ENCODE results near the gene SMAD9.

SMAD9 gene

GRCh38 chr13:36879218-36879938 lies 40.7 kb downstream of the SMAD9 start:
- Histone ChIP-seq H3K27ac (ENCODE audit: low read depth, low read length) (no peak overlapping the region), H3K4me2 (ENCODE audit: low read depth, low read length, poor library complexity, severe bottlenecking) (no peak overlapping the region), H2AFZ (ENCODE audit: low read depth, low read length, severe bottlenecking) (no peak overlapping the region), H3K9me2 (replicated peaks; ENCODE audit: insufficient read depth, low read length) (no peaks in the 10 kb centered on the region), H3K9ac (ENCODE audit: low read length) (no peak overlapping the region), H3K9me3 (ENCODE audit: insufficient read depth, low read length) (no peaks in the 10 kb centered on the region), H4K20me1 (ENCODE audit: low read depth, low read length) (no peaks in the 10 kb centered on the region), H3K79me2 (ENCODE audit: insufficient read depth, low read length) (no peaks in the 10 kb centered on the region), H3K27me3 (ENCODE audit: low read length) (no peaks in the 10 kb centered on the region), H3F3A (ENCODE audit: insufficient read depth) (no peaks in the 10 kb centered on the region), H3K4me3 (ENCODE audit: insufficient read depth, low read length, poor library complexity, severe bottlenecking) (no peak overlapping the region), H3K36me3 (ENCODE audit: low read length) (no peaks in the 10 kb centered on the region)
- TF ChIP-seq EZH2phosphoT487 (conservative IDR thresholded peaks at IDR 0.05; ENCODE audit: low read length): no peak
- TF ChIP-seq, protein P1, sequence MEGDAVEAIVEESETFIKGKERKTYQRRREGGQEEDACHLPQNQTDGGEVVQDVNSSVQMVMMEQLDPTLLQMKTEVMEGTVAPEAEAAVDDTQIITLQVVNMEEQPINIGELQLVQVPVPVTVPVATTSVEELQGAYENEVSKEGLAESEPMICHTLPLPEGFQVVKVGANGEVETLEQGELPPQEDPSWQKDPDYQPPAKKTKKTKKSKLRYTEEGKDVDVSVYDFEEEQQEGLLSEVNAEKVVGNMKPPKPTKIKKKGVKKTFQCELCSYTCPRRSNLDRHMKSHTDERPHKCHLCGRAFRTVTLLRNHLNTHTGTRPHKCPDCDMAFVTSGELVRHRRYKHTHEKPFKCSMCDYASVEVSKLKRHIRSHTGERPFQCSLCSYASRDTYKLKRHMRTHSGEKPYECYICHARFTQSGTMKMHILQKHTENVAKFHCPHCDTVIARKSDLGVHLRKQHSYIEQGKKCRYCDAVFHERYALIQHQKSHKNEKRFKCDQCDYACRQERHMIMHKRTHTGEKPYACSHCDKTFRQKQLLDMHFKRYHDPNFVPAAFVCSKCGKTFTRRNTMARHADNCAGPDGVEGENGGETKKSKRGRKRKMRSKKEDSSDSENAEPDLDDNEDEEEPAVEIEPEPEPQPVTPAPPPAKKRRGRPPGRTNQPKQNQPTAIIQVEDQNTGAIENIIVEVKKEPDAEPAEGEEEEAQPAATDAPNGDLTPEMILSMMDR (IDR thresholded peaks at IDR 0.05; ENCODE audit: insufficient read depth, low read length, poor library complexity, severe bottlenecking): no peak

GRCh38 chr13:36875961-36876360 lies 44.1 kb downstream of the SMAD9 start:
- no peaks in the 10 kb centered on the region for H3K36me3 ChIP-seq (ENCODE audit: low read length)
- no peak overlapping the region for H3K4me2 ChIP-seq (ENCODE audit: low read depth, low read length, poor library complexity, severe bottlenecking)
- H3K9me3 ChIP-seq (ENCODE audit: insufficient read depth, low read length): no peaks in the 10 kb centered on the region
- H3K27me3 ChIP-seq (ENCODE audit: low read length): no peaks in the 10 kb centered on the region
- no peaks in the 10 kb centered on the region for H3K9me2 ChIP-seq (replicated peaks; ENCODE audit: insufficient read depth, low read length)
- H3K27ac ChIP-seq (ENCODE audit: low read depth, low read length): no peak overlapping the region
- no peak overlapping the region for H3K9ac ChIP-seq (ENCODE audit: low read length)
- H4K20me1 ChIP-seq (ENCODE audit: low read depth, low read length): no peaks in the 10 kb centered on the region
- H3F3A ChIP-seq (ENCODE audit: insufficient read depth): no peaks in the 10 kb centered on the region
- H3K4me3 ChIP-seq (ENCODE audit: insufficient read depth, low read length, poor library complexity, severe bottlenecking): no peak overlapping the region
- no peak overlapping the region for H2AFZ ChIP-seq (ENCODE audit: low read depth, low read length, severe bottlenecking)
- H3K79me2 ChIP-seq (ENCODE audit: insufficient read depth, low read length): no peaks in the 10 kb centered on the region
- TF ChIP-seq, protein P1 (IDR thresholded peaks at IDR 0.05; ENCODE audit: insufficient read depth, low read length, poor library complexity, severe bottlenecking): no peak
- no peak for TF ChIP-seq EZH2phosphoT487 (conservative IDR thresholded peaks at IDR 0.05; ENCODE audit: low read length)

DNA sequence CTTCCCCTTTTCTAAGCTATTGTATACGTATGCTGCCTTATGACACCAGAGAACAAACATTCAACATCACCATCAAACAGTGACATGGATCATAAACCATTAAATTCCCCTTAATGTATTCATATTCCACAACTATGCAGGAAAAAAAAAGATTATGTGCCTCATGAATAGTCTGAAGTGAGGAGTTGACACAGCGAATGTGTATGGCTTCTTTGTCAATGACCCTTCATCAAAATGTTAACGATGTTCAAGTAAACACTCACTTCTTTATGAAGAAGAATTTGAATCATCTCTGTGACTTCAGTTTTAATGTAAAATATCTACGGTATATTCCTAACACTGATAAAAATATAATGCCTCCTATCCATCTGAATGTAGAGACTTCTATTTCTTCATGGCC lies 44.6 kb downstream of the SMAD9 start:
- no peaks in the 10 kb centered on the region for H3K9me2 ChIP-seq (replicated peaks; ENCODE audit: insufficient read depth, low read length)
- no peaks in the 10 kb centered on the region for H3K27me3 ChIP-seq (ENCODE audit: low read length)
- H3K79me2 ChIP-seq (ENCODE audit: insufficient read depth, low read length): no peaks in the 10 kb centered on the region
- no peak overlapping the region for H3K27ac ChIP-seq (ENCODE audit: low read depth, low read length)
- no peak overlapping the region for H3K9ac ChIP-seq (ENCODE audit: low read length)
- H3K9me3 ChIP-seq (ENCODE audit: insufficient read depth, low read length): no peaks in the 10 kb centered on the region
- H3K36me3 ChIP-seq (ENCODE audit: low read length): no peaks in the 10 kb centered on the region
- H3F3A ChIP-seq (ENCODE audit: insufficient read depth): no peaks in the 10 kb centered on the region
- H4K20me1 ChIP-seq (ENCODE audit: low read depth, low read length): no peaks in the 10 kb centered on the region
- H3K4me3 ChIP-seq (ENCODE audit: insufficient read depth, low read length, poor library complexity, severe bottlenecking): no peak overlapping the region
- H2AFZ ChIP-seq (ENCODE audit: low read depth, low read length, severe bottlenecking): no peak overlapping the region
- TF ChIP-seq, protein P1 (IDR thresholded peaks at IDR 0.05; ENCODE audit: insufficient read depth, low read length, poor library complexity, severe bottlenecking): no peak
- no peak for TF ChIP-seq EZH2phosphoT487 (conservative IDR thresholded peaks at IDR 0.05; ENCODE audit: low read length)
- no peak overlapping the region for H3K4me2 ChIP-seq (ENCODE audit: low read depth, low read length, poor library complexity, severe bottlenecking)

Measured in SU-DHL-6 (cell line).